ENCODE data around the gene PLEKHA6.

PLEKHA6 gene

GRCh38 chr1:204171751-204172178 is 188.0 kb downstream of the PLEKHA6 start:
- H3K9me2 ChIP-seq (replicated peaks; ENCODE audit: control insufficient read depth, low read length): no peaks in the 10 kb centered on the region
- H3K9me3 ChIP-seq (ENCODE audit: control insufficient read depth, insufficient read depth, low read length): peaks cover 26% of the 10 kb centered on the region
- peaks cover 3% of the 10 kb centered on the region; the same call in 1 of the 2 replicates for H3K27me3 ChIP-seq (ENCODE audit: control insufficient read depth, low read length)
- H3K4me1 ChIP-seq (ENCODE audit: control insufficient read depth, low read length): no peaks in the 10 kb centered on the region
- TF ChIP-seq CTCF (IDR thresholded peaks at IDR 0.05; ENCODE audit: low read depth, low read length, poor library complexity, severe bottlenecking) (no peak), EZH2phosphoT487 (IDR thresholded peaks at IDR 0.05; ENCODE audit: borderline replicate concordance, low read length) (no peak)
- no peaks in the 10 kb centered on the region for H3K79me2 ChIP-seq (ENCODE audit: control insufficient read depth, low read length)
- H4K20me1 ChIP-seq (ENCODE audit: control insufficient read depth, insufficient read depth, low read depth, low read length): no peaks in the 10 kb centered on the region
- H3K27ac ChIP-seq (ENCODE audit: low read depth, low read length): no peak overlapping the region
- H3F3A ChIP-seq (ENCODE audit: control insufficient read depth, insufficient read depth): no peaks in the 10 kb centered on the region
- no peak overlapping the region for H3K4me2 ChIP-seq (ENCODE audit: low read length)
- no peak overlapping the region for H3K4me3 ChIP-seq (ENCODE audit: low read length)
- H3K36me3 ChIP-seq (ENCODE audit: control insufficient read depth, low read length): no peaks in the 10 kb centered on the region

- H3K9me3 ChIP-seq (ENCODE audit: control insufficient read depth, insufficient read depth, low read length): peaks cover 26% of the 10 kb centered on the region
- H3K4me3 ChIP-seq (ENCODE audit: low read length): no peak overlapping the region
Observed at GRCh38 chr1:204170494-204171155, 189.1 kb downstream of the PLEKHA6 start.

GRCh38 chr1:204169858-204170257 is 189.9 kb downstream of the PLEKHA6 start:
- TF ChIP-seq CTCF (IDR thresholded peaks at IDR 0.05; ENCODE audit: low read depth, low read length, poor library complexity, severe bottlenecking) (no peak), EZH2phosphoT487 (IDR thresholded peaks at IDR 0.05; ENCODE audit: borderline replicate concordance, low read length) (no peak)

More at GRCh38 chr1:204170494-204171155, 189.1 kb downstream of the PLEKHA6 start:
- no peaks in the 10 kb centered on the region for H3K27me3 ChIP-seq (ENCODE audit: control insufficient read depth, low read length)
- H3K79me2 ChIP-seq (ENCODE audit: control insufficient read depth, low read length): no peaks in the 10 kb centered on the region
- H4K20me1 ChIP-seq (ENCODE audit: control insufficient read depth, insufficient read depth, low read depth, low read length): no peaks in the 10 kb centered on the region
- no peaks in the 10 kb centered on the region for H3K4me1 ChIP-seq (ENCODE audit: control insufficient read depth, low read length)
- no peak overlapping the region for H3K4me2 ChIP-seq (ENCODE audit: low read length)
- no peak overlapping the region for H3K27ac ChIP-seq (ENCODE audit: low read depth, low read length)
- H3K9me2 ChIP-seq (replicated peaks; ENCODE audit: control insufficient read depth, low read length): no peaks in the 10 kb centered on the region
- no peaks in the 10 kb centered on the region for H3K36me3 ChIP-seq (ENCODE audit: control insufficient read depth, low read length)
- TF ChIP-seq CTCF (IDR thresholded peaks at IDR 0.05; ENCODE audit: low read depth, low read length, poor library complexity, severe bottlenecking) (no peak), EZH2phosphoT487 (IDR thresholded peaks at IDR 0.05; ENCODE audit: borderline replicate concordance, low read length) (no peak)
- H3F3A ChIP-seq (ENCODE audit: control insufficient read depth, insufficient read depth): no peaks in the 10 kb centered on the region

More at GRCh38 chr1:204169858-204170257, 189.9 kb downstream of the PLEKHA6 start:
- no peak overlapping the region for H3K27ac ChIP-seq (ENCODE audit: low read depth, low read length)
- H4K20me1 ChIP-seq (ENCODE audit: control insufficient read depth, insufficient read depth, low read depth, low read length): no peaks in the 10 kb centered on the region
- no peaks in the 10 kb centered on the region for H3K4me1 ChIP-seq (ENCODE audit: control insufficient read depth, low read length)
- H3K9me2 ChIP-seq (replicated peaks; ENCODE audit: control insufficient read depth, low read length): no peaks in the 10 kb centered on the region
- H3K27me3 ChIP-seq (ENCODE audit: control insufficient read depth, low read length): no peaks in the 10 kb centered on the region
- no peaks in the 10 kb centered on the region for H3K79me2 ChIP-seq (ENCODE audit: control insufficient read depth, low read length)
- peaks cover 26% of the 10 kb centered on the region for H3K9me3 ChIP-seq (ENCODE audit: control insufficient read depth, insufficient read depth, low read length)
- no peaks in the 10 kb centered on the region for H3F3A ChIP-seq (ENCODE audit: control insufficient read depth, insufficient read depth)
- no peaks in the 10 kb centered on the region for H3K36me3 ChIP-seq (ENCODE audit: control insufficient read depth, low read length)
- no peak overlapping the region for H3K4me2 ChIP-seq (ENCODE audit: low read length)
- no peak overlapping the region for H3K4me3 ChIP-seq (ENCODE audit: low read length)

All from DOHH2 (cell line).